GM12874 (cell line): Measurements from ENCODE around the gene SLC9A1.

Experiments used
- CTCF ChIP-seq: IDR thresholded peaks from 2 replicates; pipeline ENCODE4 v1.5.1; 2011; ENCODE audit warnings: low read depth, mild to moderate bottlenecking, control low read depth, low read length, moderate library complexity; ENCODE audit not compliant: insufficient read depth

Gene SLC9A1

GRCh38 chr1:27117733-27118439, 37.0 kb downstream of the SLC9A1 start:
- TF ChIP-seq CTCF = no peak

DNA sequence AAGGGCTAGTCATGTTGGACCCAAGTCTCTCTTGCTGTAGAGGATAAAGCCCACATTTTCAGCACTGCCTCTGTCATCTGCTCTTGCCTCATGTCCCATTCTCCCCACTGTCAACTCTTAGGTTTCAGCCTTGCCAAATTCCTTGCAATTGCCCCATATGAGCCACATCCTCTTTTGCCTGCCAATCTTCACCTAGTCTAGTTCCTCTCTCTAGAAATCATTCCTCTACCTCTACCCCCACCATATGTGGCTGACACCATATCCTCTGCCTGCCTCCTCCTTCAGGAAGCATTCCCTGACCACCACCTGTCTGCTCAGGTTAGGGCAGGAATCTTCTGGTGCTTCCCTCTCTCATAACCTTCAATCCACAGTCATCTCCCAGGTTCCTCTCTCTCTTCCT, 38.2 kb downstream of the SLC9A1 start:
- TF ChIP-seq CTCF = no peak

GRCh38 chr1:27116232-27116631, 38.7 kb downstream of the SLC9A1 start:
- no peak for TF ChIP-seq CTCF

- TF ChIP-seq CTCF = no peak
These were observed 40.4 kb downstream of the SLC9A1 start for GRCh38 chr1:27114546-27114945.

- TF ChIP-seq CTCF = no peak
These were observed 41.1 kb downstream of the SLC9A1 start for GRCh38 chr1:27113861-27114260.

DNA sequence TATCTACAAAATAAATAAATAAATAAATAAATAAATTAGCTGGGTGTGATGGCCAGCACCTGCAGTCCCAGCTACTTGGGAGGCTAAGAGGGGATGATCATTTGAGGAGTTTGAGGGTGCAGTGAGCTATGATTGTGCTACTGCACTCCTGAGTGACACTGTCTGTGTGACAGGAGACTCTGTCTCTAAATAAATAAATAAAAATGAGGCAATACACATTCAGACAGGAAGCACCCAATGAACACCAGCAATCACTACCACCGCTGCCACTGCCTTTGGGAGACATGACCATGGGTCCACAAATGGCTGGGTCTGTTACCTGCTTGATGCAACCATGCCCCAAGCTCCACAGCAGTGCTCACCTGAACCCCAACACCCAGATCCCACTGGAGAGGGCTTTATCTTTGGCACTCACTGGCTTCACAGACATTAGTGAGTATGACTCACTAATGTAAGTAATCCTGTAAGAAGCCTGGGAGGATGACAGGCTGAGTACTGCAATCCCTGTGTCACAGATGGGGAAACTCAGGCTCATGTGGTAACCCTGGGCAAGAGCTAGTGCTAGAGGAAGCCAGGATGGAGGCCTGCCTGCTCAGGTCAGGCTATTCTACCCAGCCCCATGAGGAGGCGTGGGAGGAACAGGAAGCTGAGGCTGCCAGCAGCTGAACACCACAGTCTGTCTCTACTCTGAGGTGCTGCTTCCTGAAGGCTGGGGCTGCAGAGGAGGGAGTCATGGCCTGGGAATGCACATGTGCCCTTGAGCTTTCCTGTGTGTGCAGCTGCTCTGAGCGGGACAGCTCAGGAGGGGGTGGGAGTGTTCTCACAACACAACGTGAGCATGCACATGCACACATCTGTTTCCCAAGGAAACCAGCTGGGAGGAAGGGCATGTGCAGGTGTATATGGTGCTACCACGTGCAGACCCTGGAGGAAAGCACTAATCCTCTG, 43.0 kb downstream of the SLC9A1 start:
- 0 out of 2 replicates have a peak, but pooled peaks have one; percentile 26 for TF ChIP-seq CTCF

DNA sequence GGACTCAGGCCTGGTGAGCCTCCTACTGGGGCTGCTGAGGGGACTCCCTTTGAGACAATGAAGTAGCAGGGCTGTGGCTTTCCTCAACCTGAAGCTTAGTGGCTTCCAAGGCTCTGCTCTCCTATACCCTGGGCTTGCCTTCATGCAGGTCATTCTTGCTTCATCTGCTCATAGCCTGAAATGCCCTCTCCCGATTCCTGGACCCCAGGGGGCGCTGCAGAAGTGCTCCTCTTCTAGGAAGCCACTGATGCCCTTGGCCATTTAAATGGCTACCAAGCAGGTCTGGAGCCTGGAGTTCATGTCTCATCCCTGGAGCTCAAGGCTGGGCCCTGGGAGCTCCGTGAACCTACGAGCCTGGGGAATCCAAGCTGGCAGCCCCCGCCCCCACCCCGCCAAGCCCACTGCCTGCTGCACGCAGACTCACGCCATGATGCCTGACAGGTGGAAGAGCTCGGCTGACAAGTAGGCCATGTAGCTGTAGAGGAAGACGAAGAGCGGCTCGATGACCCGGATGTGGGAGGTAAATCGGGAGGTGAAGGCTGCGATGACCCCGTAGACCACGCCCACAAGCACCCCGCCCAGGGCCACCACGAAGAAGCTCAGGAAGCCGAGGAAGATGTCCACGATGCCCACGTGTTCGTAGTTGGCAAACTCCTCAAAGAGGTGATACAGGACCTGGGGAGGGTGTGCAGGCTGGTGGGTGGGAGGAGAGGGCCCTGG, 45.7 kb downstream of the SLC9A1 start:
- TF ChIP-seq CTCF = peak; percentile 27
